Esophagus mucosa (tissue), 1 donor: ENCODE data around the gene SRSF7. TPM values are rescaled to one million over a fixed set of nuclear protein-coding genes. Genes with fewer than 3 reads are reported as not detected.
"Not testable (repeated sequence)": the region's sequence is repeated elsewhere in the genome, so short reads cannot be mapped to it uniquely, and the experiment has no call there.

Experiments
- ATAC-seq: fragments of 200-7000 bp; cut with Tn5 transposase; one replicate; pipeline ENCODE4 v1.9.1; 2020
- total RNA-seq: library from RNA; stranded (reverse); gene quantifications from one replicate; pipeline ENCODE4 v1.2.4, GENCODE V29; 2023
- donor health status: DM: yes; HTN: yes; CAD: no.

Gene SRSF7
- total RNA-seq, 1 donor from 2014 or later, result 96.2 TPM

GRCh38 chr2:38731090-38731489, 20.1 kb downstream of the SRSF7 start:
- ATAC-seq, result no peak

GRCh38 chr2:38728694-38729093, 22.5 kb downstream of the SRSF7 start:
- no peak for ATAC-seq

- no peak for ATAC-seq
These were observed 23.5 kb downstream of the SRSF7 start for GRCh38 chr2:38727661-38728060.

- ATAC-seq, result no peak
These were observed 28.0 kb downstream of the SRSF7 start for GRCh38 chr2:38723173-38723572.

- no peak for ATAC-seq
These were observed 28.7 kb downstream of the SRSF7 start for GRCh38 chr2:38722271-38723061.

GRCh38 chr2:38720613-38721241, 30.4 kb downstream of the SRSF7 start:
- peak; percentile 90 for ATAC-seq

- no peak for ATAC-seq
These were observed 31.5 kb downstream of the SRSF7 start for GRCh38 chr2:38719706-38720105.

- ATAC-seq, result no peak
These were observed 32.6 kb downstream of the SRSF7 start for GRCh38 chr2:38718601-38719000.

- no peak for ATAC-seq
These were observed 35.0 kb downstream of the SRSF7 start for GRCh38 chr2:38716185-38716584.

GRCh38 chr2:38714941-38715340, 36.2 kb downstream of the SRSF7 start:
- ATAC-seq, result not testable (repeated sequence)

- ATAC-seq, result no peak
These were observed 37.8 kb downstream of the SRSF7 start for GRCh38 chr2:38713338-38713737.

- no peak for ATAC-seq
These were observed 38.3 kb downstream of the SRSF7 start for GRCh38 chr2:38712871-38713270.

- no peak for ATAC-seq
These were observed 38.7 kb downstream of the SRSF7 start for GRCh38 chr2:38712413-38712812.

GRCh38 chr2:38711558-38711957, 39.6 kb downstream of the SRSF7 start:
- ATAC-seq, result no peak

GRCh38 chr2:38709567-38710194, 41.5 kb downstream of the SRSF7 start:
- no peak for ATAC-seq

GRCh38 chr2:38708900-38709566, 42.1 kb downstream of the SRSF7 start:
- ATAC-seq, result no peak

GRCh38 chr2:38708491-38708890, 42.7 kb downstream of the SRSF7 start:
- not testable (repeated sequence) for ATAC-seq

- ATAC-seq, result no peak
These were observed 44.3 kb downstream of the SRSF7 start for GRCh38 chr2:38706846-38707345.

GRCh38 chr2:38704664-38705063, 46.5 kb downstream of the SRSF7 start:
- ATAC-seq, result no peak

- ATAC-seq, result not testable (repeated sequence)
These were observed 47.8 kb downstream of the SRSF7 start for GRCh38 chr2:38703336-38703735.

- no peak for ATAC-seq
These were observed 48.7 kb downstream of the SRSF7 start for GRCh38 chr2:38702413-38702812.

GRCh38 chr2:38701542-38701941, 49.6 kb downstream of the SRSF7 start:
- no peak for ATAC-seq

GRCh38 chr2:38700881-38701458, 50.2 kb downstream of the SRSF7 start:
- ATAC-seq, result no peak
